Stimulated activated CD8-positive, alpha-beta memory T cell treated with anti-CD3 and anti-CD28 coated beads, Interleukin-4, amount 100 ng/mL, for 24 hours (primary cell): ENCODE results near the gene ACACA.
"Not testable (repeated sequence)": the region's sequence is repeated elsewhere in the genome, so short reads cannot be mapped to it uniquely, and the experiment has no call there.

Experiments
- DNase-seq: peaks from one replicate; pipeline ENCODE4 v3.0.0-alpha.2; 2020; ENCODE audit warnings: low read depth

Gene ACACA

DNA sequence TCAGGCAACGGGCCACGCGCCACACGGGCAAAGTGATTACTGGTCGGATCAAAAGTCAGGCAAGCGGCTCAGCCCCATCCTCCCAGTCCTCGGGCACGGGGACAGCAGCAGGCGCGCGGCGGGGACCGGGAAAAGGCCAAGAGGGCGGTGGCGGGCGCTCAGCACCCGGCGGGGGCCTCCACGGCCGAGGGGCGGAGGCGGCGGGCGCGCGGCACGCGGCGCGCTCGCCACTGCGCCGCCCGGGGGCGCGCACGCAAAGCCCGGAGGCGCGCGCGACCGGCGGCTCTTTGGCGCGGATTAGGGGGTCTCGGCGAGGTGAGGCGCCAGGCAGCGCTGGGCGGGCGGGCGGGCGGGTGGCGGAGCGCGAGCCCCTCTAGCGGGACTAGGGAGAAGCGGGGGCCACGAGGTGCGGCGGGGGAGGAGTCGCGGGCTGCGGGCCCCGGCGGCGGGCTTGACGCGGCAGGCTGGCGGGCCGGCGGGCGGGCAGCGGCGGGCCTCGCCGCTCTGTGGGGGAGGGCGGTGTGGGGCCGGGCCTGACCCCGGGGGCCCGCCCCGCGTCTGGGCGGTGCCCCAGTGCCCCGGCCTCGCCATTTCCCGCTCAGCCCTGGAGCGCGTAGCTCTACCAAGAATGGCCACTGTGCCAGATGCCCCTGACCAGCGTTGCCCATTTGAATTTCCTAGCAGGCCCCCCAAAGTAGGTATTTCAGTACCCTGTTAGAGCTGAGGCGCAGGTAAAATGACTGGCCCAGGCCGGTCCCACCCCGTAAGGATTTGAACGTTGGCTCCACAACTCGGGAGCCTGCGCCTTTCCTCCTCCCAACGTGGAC lies at the start of gene ACACA, which contains the start of gene TADA2A:
TSS of gene ACACA (minus strand) at position 202 of the 827 bp plus-strand sequence. CDS start 537 bp downstream, outside the sequence.
TSS of gene TADA2A (plus strand) at position 252 of the 827 bp plus-strand sequence. CDS start 4,480 bp downstream, outside the sequence.
- peak; percentile 70 for DNase-seq

DNA sequence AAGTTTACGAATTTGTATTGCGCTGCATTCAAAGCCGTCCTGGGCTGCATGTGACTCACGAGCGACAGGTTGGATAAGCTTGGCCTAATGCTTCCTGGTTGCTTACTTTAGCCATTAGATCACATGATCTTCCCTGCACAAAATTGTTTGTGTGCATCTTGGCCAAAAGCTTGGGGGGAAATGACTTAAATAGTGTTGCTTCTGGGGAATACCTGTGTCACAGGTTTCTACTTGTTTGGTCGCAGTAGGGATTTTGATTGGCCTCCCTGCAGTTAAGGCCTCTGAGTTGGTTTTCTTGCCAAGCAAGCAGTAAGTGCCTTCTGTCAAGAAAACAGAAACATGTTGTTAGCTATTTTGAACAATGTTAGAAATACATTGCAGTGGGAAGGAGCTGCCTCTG lies 43.5 kb upstream of the ACACA start:
- no peak for DNase-seq

DNA sequence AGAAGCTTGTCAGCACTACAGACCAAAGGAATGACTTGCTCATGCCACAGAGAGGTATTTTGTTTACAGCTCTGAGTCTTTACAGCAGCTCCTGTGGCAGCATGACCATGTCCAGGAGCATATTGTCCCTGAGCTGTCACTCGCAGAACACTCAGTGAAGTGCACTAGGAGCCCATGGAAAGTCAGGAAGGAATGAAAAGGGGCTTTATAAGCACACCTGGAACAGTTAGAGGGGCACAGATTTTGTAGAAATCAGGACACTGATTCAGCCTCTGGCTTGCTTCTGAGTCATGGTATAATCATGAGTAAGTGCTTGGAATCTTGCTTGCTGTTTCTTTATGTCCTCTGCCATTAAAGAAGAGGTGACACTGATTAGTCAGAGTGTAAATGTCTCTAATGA lies 41.0 kb upstream of the ACACA start:
- DNase-seq: no peak

DNA sequence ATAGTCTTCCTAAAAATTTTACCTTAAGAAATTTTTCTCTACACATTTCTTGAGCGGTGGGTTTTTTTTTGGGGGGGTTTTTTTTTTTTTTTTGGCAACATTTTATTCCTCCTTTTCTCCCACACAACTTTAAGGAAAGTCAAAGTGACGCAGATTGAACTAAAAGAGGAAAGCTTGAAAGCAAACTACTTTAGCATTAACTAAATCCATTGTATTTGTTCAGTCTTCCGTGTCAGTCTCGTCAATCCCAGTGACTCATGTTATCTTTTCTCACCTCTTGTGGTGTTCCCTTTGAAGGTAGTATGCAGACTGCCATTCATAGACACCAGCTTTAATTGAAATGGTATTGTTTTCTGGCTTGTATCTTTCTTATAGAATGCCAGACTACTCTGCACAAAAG lies 39.4 kb upstream of the ACACA start:
- no peak for DNase-seq

DNA sequence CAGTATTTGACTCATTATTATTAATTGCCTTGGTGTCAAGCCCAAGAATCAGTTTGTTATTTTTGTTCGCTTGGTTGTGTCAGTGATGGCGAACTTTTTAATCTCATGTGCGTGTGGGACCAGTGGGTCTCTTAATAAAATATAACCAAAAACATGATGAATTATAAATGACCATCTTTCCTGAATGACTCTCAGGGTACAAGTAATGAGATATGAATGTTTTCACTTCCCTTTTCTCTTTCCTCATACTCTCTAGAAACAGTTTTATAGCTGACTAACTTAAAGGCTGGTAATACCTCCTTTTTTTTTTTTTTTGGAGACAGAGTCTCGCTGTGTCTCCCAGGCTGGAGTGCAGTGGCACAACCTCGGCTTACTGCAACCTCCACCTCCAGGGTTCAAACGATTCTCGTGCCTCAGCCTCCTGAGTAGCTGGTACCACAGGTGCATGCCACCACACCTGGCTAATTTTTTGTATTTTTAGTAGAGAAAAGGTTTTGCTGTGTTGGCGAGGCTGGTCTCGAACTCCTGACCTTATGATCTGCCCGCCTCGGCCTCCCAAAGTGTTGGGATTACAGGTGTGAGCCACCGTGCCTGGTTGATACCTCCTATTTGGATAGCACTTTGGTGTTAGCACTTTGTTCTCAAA lies 34.9 kb upstream of the ACACA start:
- not testable (repeated sequence) for DNase-seq

- no peak for DNase-seq
Measured at GRCh38 chr17:37440424-37440823, 33.8 kb upstream of the ACACA start.

- DNase-seq: no peak
Measured at GRCh38 chr17:37438141-37438540, 31.5 kb upstream of the ACACA start.

DNA sequence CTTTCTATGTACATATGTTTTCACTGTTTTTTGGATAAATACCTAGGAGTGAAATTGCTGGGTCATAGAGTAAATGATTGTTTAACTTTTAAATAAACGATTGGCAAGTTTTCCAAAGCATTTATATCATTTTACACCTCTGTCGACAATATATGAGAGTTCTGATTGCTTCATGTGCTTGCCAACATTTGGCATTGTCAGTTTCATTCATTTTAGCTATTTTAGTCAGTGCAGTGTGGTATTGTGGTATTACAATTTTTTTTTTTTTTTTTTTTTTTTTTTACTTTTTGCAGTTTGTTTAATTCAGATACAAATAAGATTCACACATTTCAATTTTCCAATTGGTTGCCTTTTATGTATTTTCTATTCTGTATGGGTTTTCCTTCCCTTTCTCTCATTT lies 26.0 kb upstream of the ACACA start:
- DNase-seq: no peak

GRCh38 chr17:37430051-37430627 lies 23.5 kb upstream of the ACACA start:
- DNase-seq: no peak

- no peak for DNase-seq
Measured at GRCh38 chr17:37429453-37429852, 22.8 kb upstream of the ACACA start.

DNA sequence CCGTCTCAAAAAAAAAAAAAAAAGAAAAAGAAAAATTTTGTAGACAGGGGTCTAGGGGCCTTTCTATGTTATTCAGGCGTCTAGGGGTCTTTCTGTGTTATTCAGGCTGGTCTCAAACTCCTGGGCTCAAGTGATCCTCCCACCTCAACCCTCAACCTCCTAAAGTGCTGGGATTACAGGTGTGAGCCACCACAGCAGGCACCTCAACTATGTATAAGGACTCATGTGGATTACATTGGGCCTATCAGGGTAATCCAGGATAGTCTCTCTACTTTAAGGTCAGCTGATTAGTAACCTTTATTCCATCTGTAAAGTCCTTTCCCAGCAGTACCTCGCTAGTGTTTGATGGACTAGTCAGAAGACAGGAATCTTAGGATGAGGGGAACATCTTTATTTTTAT lies 22.4 kb upstream of the ACACA start:
- no peak for DNase-seq

DNA sequence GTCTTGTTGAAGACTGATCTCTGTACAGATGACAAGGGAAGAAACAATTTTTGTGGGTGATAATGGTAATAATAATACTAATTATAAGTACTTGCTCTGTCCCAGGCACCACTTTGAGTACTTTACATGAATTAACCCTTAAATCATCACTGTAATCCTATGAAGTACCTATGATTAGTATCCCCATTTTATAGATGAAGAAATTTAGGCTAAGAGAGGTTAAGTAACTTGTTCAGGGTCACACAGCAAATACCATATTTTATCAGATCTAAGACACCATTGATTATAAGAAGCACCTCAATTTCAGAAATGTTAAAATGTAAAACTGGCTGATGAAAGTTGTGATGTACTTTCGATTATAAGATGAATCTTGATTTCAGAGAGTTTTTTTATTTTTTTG lies 18.6 kb upstream of the ACACA start:
- DNase-seq: no peak

DNA sequence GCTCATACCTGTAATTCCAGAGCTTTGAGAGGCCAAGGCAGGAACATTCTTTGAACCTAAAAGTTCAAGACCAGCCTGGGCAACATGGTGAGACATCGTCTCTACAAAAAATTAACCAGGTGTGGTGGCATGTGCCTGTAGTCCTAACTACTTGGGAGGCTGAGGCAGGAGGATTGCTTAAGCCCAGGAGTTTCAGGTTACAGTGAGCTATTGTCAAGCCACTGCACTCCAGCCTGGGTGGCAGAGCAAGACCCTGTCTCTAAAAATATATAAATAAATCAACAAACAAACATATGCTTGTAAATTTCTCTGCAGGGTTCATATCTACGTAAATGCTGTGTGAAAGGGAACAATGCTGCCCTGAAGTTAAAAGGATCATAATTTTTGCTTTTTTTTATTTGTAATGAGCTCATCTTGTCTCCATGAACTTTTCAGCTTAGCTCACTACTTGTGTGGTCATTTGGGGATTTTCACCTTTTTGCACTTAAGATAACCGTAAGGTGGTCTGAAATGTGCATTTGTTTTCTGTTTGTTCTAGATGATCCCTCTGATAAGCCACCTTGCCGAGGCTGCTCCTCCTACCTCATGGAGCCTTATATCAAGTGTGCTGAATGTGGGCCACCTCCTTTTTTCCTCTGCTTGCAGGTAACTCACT lies 16.5 kb upstream of the ACACA start:
- DNase-seq: no peak

DNA sequence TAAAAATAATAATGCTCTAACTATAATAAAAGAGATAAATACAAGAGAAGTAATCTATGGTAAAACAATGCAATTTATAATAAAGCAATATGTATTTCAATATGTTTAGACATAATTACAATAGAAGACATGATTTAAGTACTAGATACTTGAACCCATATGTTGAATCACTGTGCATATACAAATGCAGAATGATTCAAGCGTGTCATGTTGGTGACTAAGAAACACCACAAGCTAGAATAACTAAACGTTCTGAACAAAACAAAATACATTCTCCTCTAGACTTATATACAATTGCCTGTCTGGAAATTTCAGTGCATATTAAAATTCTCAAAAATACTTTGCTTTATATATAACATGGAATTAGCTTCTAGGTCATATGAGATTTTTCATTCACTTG lies 11.2 kb upstream of the ACACA start:
- no peak for DNase-seq

DNA sequence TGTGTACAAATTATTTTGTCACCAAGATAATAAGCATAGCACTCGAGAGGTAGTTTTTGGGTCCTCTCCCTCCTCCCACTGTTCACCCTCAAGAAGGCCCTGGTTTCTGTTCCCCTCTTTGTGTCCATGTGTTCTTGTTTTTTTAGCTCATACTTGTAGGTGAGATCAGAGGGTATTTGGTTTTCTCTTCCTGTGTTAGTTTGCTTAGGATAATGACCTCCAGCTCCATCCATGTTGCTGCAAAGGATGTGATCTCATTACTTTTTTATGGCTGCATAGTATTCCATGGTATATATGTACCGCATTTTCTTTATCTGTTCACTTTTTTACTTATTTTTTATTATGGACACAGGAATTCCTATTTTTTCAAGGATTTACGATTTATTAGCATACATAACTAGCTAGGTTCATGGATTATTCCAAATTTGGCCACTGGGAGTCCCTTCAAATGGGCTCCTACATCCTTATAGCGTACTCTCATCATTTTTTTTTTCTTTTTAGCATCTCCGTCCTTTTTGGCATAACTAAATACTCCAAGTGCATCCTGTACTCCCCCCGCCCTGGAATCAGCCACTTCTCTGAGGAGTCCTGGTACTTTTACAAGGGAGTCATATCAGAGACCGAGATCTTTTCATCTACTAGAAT lies 7.4 kb upstream of the ACACA start:
- DNase-seq: no peak

GRCh38 chr17:37410357-37410756 lies 3.7 kb upstream of the ACACA start:
- DNase-seq: no peak

GRCh38 chr17:37408145-37408479 lies 1.5 kb upstream of the ACACA start:
- not testable (repeated sequence) for DNase-seq

DNA sequence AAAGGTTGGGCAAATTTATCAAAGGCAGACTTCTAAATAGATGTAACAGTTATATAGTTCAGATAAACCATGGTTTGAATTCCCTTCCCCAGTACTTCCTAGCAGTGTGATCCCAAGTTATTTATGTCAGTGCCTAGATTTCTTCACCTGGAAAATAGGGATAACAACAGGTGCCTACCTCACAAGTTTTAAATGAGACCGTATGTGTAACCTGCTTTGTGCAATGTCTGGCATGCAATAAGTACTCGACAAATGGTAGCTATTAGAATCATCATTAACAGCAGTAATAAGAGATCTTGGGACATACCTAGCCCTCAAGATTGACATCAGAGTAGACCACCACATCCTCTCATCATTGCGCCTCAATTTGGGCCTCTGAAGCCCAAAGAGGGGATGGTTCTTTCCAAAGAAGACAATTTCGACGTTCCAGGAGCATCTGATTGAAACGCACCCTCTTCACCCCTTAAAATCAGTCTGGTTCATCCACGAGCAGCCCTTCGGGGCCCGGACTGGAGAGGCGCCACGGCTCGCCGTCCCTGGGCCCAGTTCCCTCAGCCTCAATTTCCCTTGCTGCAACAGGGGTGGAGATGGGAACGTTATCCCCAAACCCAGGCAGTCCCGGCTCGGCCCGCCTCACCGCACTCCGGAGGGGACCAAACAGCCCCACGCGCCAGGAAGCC lies 541 bp downstream of the ACACA start:
- DNase-seq: no peak

DNA sequence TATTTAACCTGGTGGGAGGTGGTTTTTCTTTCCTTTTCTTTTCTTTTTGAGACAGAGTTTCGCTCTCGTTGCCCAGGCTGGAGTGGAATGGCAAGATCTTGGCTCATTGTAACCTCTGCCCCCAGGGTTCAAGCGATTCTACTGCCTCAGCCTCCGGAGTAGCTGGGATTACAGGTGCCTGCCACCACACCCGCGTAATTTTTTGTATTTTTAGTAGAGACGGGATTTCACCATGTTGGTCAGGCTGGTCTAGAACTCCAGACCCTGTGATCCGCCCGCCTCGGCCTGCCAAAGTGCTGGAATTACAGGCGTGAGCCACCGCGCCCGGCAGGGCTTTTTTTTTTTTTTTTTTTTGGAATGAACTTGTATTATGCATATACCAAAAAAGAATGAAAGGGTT lies 1.1 kb downstream of the ACACA start:
- DNase-seq: not testable (repeated sequence)

GRCh38 chr17:37400505-37400904 lies 6.1 kb downstream of the ACACA start:
- DNase-seq: no peak

DNA sequence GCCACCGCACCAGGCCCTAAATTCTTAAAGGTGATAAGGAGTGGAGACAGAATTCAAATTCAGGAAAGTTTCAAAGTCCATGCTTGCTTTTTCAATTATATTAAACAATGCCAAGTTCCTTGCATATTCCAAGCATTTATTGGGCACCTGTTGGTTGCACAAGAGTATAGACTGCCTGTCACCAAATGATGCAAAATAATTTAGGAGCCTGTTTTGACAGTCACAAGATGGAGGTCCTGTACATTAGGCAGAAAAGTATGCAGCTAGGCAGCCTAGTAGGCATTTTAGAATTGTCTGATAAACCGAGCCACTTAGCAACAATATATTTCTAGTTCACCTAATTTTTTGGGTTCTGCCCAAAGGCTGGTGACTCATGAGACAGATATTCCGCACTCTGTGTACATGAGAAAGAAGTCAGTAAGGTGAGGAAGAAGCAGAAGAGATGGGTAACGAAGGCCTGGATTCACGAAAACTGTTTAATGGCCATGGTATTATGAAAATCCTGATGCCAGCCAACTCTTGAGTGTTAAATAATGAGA lies 7.3 kb downstream of the ACACA start:
- DNase-seq: no peak
